Gastrocnemius medialis (tissue), 4 donors: Measurements from ENCODE around the gene DDX49. TPM values are rescaled to one million over a fixed set of nuclear protein-coding genes. Genes with fewer than 3 reads are reported as not detected.
A peak's percentile ranks its signal among the peaks of the same experiment; 100 is the strongest.

Experiments
- ATAC-seq, 2 donors: fragments of 150-250 bp; one replicate each; pipeline ENCODE4 v1.9.1; 2016
- DNase-seq, 2 donors: peaks; one replicate each; pipeline ENCODE4 v3.0.0-alpha.2; 2019
- H3K27ac ChIP-seq, 4 donors: fragments of 200-600 bp; sonication (generic); 1 replicate in 1 of 4; 2 replicates in 3 of 4; pipeline ENCODE4 v1.5.1; 2016 to 2018; ENCODE audit warnings: mild to moderate bottlenecking in 2 of 4, moderate library complexity in 1 of 4
- H3K27me3 ChIP-seq, 3 donors: fragments of 200-600 bp; sonication (generic) in 2 of 3; 1 replicate in 1 of 3; 2 replicates in 2 of 3; pipeline versions ENCODE4 v1.5.1 to v1.6.0; 2016 to 2019; ENCODE audit warnings: mild to moderate bottlenecking in 1 of 3, moderate library complexity in 1 of 3
- H3K36me3 ChIP-seq, 2 donors: fragments of 200-600 bp; sonication (generic) in 1 of 2; one replicate each; pipeline ENCODE4 v1.5.1; 2017 to 2018
- H3K4me1 ChIP-seq, 2 donors: fragments of 200-600 bp; sonication (generic) in 1 of 2; one replicate each; pipeline ENCODE4 v1.5.1; 2016 to 2017; ENCODE audit warnings: mild to moderate bottlenecking in 2 of 2
- H3K4me3 ChIP-seq, 4 donors: fragments of 200-600 bp; sonication (generic) in 3 of 4; 1 replicate in 1 of 4; 2 replicates in 3 of 4; pipeline ENCODE4 v1.5.1; 2016 to 2019; ENCODE audit warnings: mild to moderate bottlenecking in 2 of 4
- H3K9me3 ChIP-seq, 3 donors: fragments of 200-600 bp; sonication (generic) in 2 of 3; 1 replicate in 1 of 3; 2 replicates in 2 of 3; pipeline ENCODE4 v1.5.1; 2016 to 2019
- CTCF ChIP-seq, 5 experiments: fragments of 450-650 bp in 3 of 5; fragments of 200-600 bp in 2 of 5; sonication (generic) in 2 of 5; IDR thresholded peaks in 4 of 5; conservative IDR thresholded peaks in 1 of 5; 1 replicate in 4 of 5; 2 replicates in 1 of 5; pipeline ENCODE4 v1.5.1; 2016 to 2019; ENCODE audit warnings: antibody characterized with exemption in 5 of 5, mild to moderate bottlenecking in 3 of 5, moderate library complexity in 3 of 5
- POLR2A ChIP-seq, 2 donors: fragments of 450-650 bp; IDR thresholded peaks; one replicate each; pipeline ENCODE4 v1.6.1; 2017; ENCODE audit warnings: antibody characterized with exemption in 2 of 2, mild to moderate bottlenecking in 2 of 2, moderate library complexity in 2 of 2
- in situ Hi-C, 4 donors: fragments of 200-750 bp; cut with MboI; loops; one replicate each; pipeline versions ENCODE4 v1.15.0 to v1.8.0; 2017; ENCODE audit warnings: low sequenced_read_pairs in 4 of 4
- intact Hi-C: fragments of 100-400 bp; cut with DNase I; formaldehyde crosslinking; loops from one replicate; pipeline ENCODE4 v1.15.1; 2023; ENCODE audit warnings: low total_unique reads
- total RNA-seq, 4 donors: library from RNA; depleted of rRNA; stranded (reverse); fragments of >200 nt; gene quantifications; one replicate each; pipeline versions ENCODE4 v1.1.0 to v1.2.3, GENCODE V29; 2016

DDX49 gene
- total RNA-seq, 4 donors from 2014 or later, result 40.6 to 60.1 (median 44.2) TPM

GRCh38 chr19:18889949-18890745 is 29.4 kb upstream of the DDX49 start:
- intact Hi-C loops, result loop anchor here (10.0 kb wide), 1 partner anchor 145 kb away; the partner anchor contains the start of genes ARMC6 and SUGP2
- ATAC-seq (no peak), DNase-seq (no peak)
- H3K9me3 ChIP-seq, result no peaks in the 10 kb centered on the region
- H3K27ac ChIP-seq, result no peak overlapping the region
- in situ Hi-C loops, result no loop called here
- TF ChIP-seq CTCF (IDR thresholded peaks at IDR 0.05 in 4 of 5, conservative IDR thresholded peaks at IDR 0.05 in 1 of 5) (no peak), POLR2A (IDR thresholded peaks at IDR 0.05) (no peak)
- H3K4me1 ChIP-seq, result peaks cover 8 to 21% of the 10 kb centered on the region in 2 donors
- no peak overlapping the region for H3K4me3 ChIP-seq
- no peaks in the 10 kb centered on the region for H3K36me3 ChIP-seq
- H3K27me3 ChIP-seq, result no peaks in the 10 kb centered on the region

- peak overlapping the region in 3 of 4 donors; percentile 28 to 58 (median 55) for H3K4me3 ChIP-seq
- TF ChIP-seq POLR2A (IDR thresholded peaks at IDR 0.05) (no peak), CTCF (IDR thresholded peaks at IDR 0.05 in 4 of 5, conservative IDR thresholded peaks at IDR 0.05 in 1 of 5) (no peak)
- no peaks in the 10 kb centered on the region for H3K9me3 ChIP-seq
- in situ Hi-C loops (no loop called here), intact Hi-C loops (loop anchor here (2.0 to 10.0 kb wide), 2 partner anchors 25 to 141 kb away; partner anchors contain the start of genes ARMC6, COPE, DDX49 and SUGP2)
- peaks cover 8 to 31% of the 10 kb centered on the region in 2 donors for H3K4me1 ChIP-seq
- no peaks in the 10 kb centered on the region for H3K36me3 ChIP-seq
- ATAC-seq, result peak; percentile 30 to 38
- peak in 1 of 2 donors; percentile 37 for DNase-seq
- H3K27ac ChIP-seq, result peak overlapping the region; percentile 48 to 74 (median 60)
- H3K27me3 ChIP-seq, result no peaks in the 10 kb centered on the region
Observed at GRCh38 chr19:18893587-18894253, 25.8 kb upstream of the DDX49 start.

- peaks cover 8 to 31% of the 10 kb centered on the region in 2 donors for H3K4me1 ChIP-seq
- intact Hi-C loops (loop anchor here (1.0 to 10.0 kb wide), 3 partner anchors 24 to 140 kb away; partner anchors contain the start of genes ARMC6, COPE, DDX49 and SUGP2), in situ Hi-C loops (no loop called here)
- H3K36me3 ChIP-seq, result peaks cover 0 to 5% of the 10 kb centered on the region in 2 donors
- DNase-seq (no peak), ATAC-seq (peak; percentile 6 to 14)
- TF ChIP-seq CTCF (IDR thresholded peaks at IDR 0.05 in 4 of 5, conservative IDR thresholded peaks at IDR 0.05 in 1 of 5) (no peak), POLR2A (IDR thresholded peaks at IDR 0.05) (no peak)
- no peaks in the 10 kb centered on the region for H3K9me3 ChIP-seq
- H3K27me3 ChIP-seq, result no peaks in the 10 kb centered on the region
- peak overlapping the region in 2 of 4 donors; percentile 59 to 74 for H3K27ac ChIP-seq
- peak overlapping the region; percentile 55 to 71 (median 58) for H3K4me3 ChIP-seq
Observed at GRCh38 chr19:18894254-18895037, 25.1 kb upstream of the DDX49 start.

- H3K36me3 ChIP-seq, result peaks cover 0 to 12% of the 10 kb centered on the region in 2 donors
- peaks cover 8 to 31% of the 10 kb centered on the region in 2 donors for H3K4me1 ChIP-seq
- no peaks in the 10 kb centered on the region for H3K27me3 ChIP-seq
- peak overlapping the region; percentile 55 to 71 (median 58) for H3K4me3 ChIP-seq
- H3K9me3 ChIP-seq, result no peaks in the 10 kb centered on the region
- peak; percentile 33 to 68 for DNase-seq
- peak; percentile 72 to 73 for ATAC-seq
- H3K27ac ChIP-seq, result peak overlapping the region; percentile 16 to 74 (median 46)
- in situ Hi-C loops, result no loop called here
- TF ChIP-seq CTCF (IDR thresholded peaks at IDR 0.05 in 4 of 5, conservative IDR thresholded peaks at IDR 0.05 in 1 of 5), result peak in 4 of 5 experiments; percentile 41 to 57 (median 54)
- TF ChIP-seq POLR2A (IDR thresholded peaks at IDR 0.05), result peak in 1 of 2 donors; percentile 0
- intact Hi-C loops, result loop anchor here (1.0 to 10.0 kb wide), 3 partner anchors 24 to 140 kb away; partner anchors contain the start of genes ARMC6, COPE, DDX49 and SUGP2
Observed at GRCh38 chr19:18895038-18895823, 24.3 kb upstream of the DDX49 start.
